ENCODE results near the gene AP4M1. TPM values are rescaled to one million over a fixed set of nuclear protein-coding genes. Genes with fewer than 3 reads are reported as not detected.
"Not testable (repeated sequence)": the region's sequence is repeated elsewhere in the genome, so short reads cannot be mapped to it uniquely, and the experiment has no call there.

The AP4M1 gene
- total RNA-seq, 1 donor from 2014 or later = 6.0 TPM

DNA sequence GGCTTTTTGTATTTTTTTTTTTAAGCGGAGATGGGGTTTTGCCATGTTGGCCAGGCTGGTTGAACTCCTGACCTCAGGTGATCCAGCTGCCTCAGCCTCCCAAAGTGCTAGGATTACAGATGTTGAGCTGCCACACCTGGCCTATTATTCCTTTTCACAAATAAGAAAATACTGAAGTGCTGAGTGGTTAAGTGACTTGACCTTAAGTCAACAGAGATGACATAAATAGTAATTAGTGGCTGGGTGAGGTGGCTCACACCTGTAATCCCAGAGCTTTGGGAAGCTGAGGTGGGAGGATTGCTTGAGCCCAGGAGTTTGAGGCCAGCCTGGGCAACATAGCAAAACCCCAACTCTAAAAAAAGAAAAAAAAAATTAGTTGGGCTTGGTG, 28.8 kb downstream of the AP4M1 start:
- not testable (repeated sequence) for DNase-seq (ENCODE audit: low spot score)

DNA sequence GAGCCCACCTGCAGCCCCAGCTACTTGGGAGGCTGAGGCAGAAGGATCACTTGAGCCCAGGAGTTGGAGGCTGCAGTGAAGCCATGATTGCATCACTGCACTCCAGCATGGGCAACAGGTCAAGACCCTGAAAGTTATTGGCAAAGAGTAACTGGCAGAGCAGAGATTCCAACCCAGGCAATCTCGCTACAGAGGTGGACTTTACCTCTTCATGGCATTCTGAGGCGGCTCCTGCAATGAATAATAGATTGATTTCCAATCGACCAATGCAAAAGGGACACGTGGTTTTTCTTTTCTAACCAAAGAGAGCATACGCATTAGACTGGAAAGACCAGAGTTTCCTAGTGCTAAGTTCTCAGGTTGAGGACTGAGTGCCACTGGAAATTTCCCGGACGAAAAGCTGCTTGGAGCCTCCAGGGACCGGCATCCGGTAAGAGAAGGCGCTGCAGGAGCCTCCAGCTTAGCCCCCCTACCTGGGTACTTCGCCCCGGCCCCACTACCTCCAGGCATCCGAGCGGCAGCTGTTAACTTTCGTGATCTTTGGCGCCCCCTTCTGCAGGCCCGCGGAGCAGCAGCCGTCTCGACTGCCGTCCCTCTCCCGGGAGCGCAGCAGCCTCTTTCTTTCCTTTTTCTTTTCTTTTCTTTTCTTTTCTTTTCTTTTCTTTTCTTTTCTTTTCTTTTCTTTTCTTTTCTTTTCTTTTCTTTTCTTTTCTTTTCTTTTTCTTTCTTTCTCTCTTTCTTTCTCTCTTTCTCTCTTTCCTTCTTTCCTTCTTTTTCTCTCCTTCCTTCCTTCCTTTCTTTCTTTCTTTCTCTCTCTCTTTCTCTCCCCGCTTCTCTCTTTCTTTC, 29.4 kb downstream of the AP4M1 start:
- peak; percentile 64 for DNase-seq (ENCODE audit: low spot score)

DNA sequence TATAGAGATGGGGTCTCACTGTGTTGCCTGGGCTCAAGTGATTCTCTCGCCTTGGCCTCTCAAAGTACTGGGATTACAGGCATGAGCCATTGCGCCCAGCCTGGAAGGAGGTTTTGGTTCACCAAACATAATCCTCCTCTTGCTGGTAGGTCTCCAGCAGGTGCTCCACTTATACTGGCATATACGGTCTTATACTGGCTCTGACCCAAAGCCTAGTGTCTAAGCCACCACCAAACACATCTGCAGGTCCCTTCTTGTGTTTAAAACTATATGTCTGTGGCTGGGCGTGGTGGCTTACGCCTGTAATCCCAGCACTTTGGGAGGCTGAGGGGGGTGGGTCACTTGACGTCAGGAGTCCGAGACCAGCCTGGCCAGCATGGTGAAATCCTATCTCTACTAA, 30.7 kb downstream of the AP4M1 start:
- DNase-seq (ENCODE audit: low spot score) = no peak

DNA sequence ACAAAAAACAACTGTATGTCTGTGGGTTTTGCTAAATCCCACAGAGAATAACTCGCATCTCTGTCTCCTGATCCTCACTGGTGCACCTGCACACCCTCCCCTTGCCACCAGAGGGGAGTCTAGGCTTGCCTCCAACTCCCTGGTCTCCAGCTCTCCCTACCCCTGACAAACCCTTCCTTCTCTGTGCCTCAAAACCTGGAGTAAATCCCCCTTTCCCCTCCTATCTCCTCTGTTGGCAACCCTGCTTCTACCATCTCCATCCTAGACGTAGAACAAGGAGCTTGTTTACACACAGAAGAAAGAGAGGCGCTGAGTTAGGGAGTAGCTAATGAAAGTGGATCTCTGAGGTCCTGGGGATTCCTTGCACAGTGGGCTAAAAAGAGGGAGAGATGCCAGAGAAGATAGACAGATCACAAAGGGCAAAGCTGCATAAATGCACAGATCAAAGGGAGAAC, 31.3 kb downstream of the AP4M1 start:
- DNase-seq (ENCODE audit: low spot score) = peak; percentile 75

DNA sequence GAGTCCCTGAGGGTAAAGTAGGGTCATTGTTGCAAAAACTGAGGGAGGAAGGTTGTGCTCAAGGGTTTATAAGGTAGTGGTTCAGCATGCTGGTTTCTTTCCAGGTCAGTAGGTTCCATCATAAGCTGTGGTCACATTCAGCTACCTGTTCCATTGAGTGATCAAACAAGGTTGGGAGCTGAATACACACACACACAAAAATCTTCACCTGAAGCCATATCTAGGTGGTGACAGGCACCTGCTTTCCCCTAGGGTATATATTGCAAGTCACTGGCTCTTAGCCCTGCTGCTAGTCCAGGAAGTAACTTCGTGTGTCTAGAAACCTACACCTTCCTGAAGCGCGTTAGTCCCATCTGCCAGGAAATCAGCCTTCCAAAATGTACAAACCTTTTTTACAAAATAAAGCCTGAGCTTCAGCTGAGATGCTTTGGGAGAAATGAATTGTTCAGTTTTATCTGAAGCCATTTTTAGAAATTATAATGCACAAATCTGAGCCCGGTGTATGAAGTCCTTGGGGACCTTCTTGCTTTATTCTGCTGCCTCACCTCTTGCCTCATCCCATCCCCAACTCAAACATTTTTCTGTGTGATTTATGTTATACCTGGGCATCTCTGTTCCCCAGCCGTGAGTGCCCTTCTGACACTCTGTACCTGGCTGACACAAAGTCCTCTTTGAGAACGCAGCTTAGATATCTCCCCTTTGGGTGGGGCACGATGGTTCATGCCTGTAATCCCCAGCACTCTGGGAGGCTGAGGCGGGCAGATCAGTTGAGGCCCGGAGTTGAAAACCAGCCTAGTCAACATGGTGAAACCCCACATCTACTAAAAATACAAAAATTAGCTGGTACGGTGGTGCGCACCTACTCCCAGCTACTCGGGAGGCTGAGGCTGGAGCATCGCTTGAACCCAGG, 36.7 kb downstream of the AP4M1 start:
- DNase-seq (ENCODE audit: low spot score) = no peak

DNA sequence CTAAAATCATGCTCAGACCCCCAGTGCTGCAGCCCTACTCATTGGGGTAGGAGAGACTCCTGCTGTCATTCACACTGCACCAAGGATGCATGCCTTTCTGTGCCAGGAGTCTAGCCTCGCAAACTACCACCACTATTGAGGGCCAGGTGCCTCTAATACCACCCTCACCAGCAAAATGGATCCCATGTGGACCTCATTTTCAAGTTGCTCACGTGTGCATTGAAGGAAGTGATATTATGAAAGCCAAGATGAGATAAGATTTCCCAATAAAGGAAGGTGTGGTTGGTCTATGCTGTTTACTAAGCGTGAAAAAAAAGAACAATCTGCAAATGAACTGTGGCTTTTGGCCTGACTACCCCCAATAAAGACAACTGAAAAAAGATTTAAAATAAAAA, 40.1 kb downstream of the AP4M1 start:
- DNase-seq (ENCODE audit: low spot score) = no peak

DNA sequence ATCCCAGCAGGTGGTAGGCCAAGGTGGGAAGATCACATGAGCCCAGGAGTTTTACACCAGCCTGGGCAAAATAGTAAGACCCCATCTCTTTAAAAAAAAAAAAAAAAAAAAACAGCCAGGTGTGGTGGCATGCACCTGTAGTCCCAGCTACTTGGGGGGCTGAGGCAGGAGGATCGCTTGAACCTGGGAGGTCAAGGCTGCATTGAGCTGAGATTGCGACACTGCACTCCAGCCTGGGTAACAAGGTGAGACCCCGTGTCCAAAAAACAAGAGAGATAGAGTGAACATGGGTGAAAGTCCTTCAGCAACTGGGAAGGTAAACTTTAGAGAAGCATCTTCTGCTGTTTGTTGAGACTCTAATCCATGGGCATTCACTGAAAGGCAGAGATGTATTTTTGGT, 41.0 kb downstream of the AP4M1 start:
- DNase-seq (ENCODE audit: low spot score) = no peak

DNA sequence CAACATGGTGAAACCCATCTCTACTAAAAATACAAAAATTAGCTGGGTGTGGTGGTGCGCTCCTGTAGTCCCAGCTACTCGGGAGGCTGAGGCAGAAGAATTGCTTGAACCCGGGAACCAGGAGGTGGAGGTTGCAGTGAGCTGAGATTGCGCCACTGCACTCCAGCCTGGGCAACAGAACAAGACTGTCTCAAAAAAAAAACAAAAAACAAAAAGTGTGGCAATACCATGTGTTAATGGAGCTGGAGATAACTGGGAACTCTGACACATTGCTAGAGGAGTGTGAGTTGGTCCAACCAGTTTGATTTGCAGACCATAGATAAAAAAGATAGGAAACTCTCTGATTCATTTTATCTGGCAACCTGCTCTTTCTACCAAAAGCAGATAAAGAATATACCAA, 44.9 kb downstream of the AP4M1 start:
- DNase-seq (ENCODE audit: low spot score) = not testable (repeated sequence)

DNA sequence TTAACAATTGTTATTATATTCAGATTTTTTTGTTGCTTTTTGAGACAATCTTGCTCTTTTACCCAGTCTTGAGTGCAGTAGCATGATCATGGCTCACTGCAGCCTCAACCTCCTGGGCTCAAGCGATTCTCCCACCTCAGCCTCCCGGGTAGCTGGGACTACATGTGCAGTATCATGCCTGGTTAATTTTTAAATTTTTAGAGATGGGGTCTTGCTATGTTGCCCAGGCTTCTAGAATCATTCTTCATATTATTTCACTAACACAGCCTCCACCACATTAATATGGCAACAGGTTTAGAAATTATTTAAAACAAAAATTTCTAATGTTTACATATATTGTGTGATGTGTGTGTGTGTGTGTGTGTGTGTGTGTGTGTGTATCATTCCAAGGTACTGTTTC, 45.8 kb downstream of the AP4M1 start:
- DNase-seq (ENCODE audit: low spot score) = no peak

DNA sequence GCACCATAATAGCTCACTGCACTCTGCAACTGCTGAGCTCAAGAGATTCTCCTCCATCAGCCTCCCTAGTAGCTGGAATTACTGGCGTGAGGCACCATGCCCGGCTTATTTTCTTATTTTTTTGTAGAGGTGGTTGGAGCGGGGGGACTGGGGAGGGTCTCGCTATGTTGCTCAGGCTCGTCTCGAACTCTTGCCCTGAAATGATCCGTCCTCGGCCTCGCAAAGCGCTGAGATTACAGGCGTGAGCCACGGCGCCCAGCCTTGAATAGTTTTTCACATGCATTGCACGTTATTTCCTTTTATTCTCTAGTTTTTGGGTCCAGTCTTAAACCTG, 46.7 kb downstream of the AP4M1 start:
- DNase-seq (ENCODE audit: low spot score) = no peak

DNA sequence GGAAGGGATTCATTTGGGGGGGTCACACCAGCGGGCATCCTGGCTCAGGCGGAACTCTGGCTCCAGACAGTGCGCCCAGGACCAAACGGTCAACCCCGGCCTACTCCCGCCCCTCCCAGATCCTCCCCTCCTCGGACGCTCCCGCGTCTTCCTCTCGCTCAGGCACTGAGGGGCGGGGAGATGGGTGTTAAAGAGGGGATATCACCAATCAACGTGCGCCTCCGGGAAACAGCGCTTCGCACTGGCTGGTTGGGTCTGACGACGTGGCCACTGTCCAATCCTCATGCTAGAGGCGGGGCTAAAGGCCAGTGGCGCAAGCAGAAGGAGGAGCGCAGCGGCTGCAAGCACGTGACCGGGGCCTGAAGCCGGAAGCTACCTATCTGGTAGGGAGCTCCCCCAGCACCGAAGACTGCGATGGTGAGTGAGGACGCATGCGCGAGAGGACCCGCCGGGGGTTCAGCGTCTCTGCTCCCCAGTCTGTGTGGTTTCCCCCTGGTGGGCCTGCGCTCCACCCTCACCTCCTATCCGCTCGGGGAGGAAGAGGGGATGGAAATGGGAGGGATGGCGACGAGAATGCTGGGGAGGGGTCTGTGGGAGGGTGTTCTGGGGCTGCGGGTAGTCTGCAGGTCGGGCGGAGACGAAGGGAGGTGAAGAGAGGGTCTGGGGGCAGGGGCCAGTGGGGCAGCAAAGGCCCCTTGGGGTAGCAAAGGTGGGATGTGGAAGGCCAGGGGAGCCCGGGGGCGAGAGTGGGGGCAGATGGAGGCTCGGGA, 47.3 kb downstream of the AP4M1 start, which contains the start of gene LAMTOR4:
Gene LAMTOR4, plus strand, starts transcription at position 360 of the 770 bp plus-strand sequence. Its CDS starts 55 bp downstream, at position 415.
- peak; percentile 100 for DNase-seq (ENCODE audit: low spot score)

DNA sequence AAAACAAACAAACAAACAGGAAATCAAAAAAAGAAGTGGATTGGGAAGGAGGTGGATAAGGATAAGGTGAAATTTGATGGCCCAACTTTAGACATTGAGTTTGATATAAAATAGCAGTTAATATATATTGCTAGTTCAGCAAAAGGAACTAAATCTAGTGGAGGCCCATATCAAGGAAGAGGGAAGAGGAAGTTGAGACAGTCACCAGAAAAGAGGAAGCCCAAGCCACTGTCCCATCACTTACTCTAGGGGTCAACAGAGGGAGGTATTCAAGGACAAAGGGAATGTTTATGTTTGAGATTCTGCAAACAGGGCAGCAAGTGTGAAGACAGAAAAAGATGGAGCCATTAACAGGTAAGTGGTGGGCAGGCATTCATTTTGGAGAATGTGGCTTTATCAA, 51.0 kb downstream of the AP4M1 start:
- no peak for DNase-seq (ENCODE audit: low spot score)

DNA sequence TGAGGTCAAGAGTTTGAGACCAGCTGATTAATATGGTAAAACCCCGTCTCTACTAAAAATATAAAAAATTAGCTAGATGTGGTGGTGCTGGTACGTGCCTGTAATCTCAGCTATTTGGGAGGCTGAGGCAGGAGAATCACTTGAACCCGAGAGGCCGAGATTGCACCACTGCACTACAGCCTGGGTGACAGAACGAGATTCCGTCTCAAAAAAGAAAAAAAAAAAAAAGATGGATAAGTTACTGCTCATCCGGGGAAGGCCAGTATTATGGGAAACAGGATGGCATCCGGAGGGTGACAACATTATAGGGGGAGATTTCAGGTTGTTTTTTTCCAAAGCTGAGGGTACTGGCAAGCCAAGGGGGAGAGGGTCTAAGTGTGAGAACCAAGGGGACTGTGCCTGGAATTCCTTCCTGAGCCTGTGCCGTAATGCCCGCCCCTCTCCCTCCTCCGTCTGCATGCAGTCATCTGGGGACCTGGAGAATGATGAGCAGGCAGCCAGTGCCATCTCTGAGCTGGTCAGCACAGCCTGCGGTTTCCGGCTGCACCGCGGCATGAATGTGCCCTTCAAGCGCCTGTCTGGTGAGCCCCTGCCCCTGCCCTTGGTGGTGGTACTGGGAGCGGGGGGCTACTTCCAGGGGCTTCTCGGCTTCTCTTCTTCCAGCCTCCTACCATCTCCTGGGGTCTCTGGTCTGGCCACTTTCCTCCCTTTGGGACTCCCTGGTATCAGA, 51.7 kb downstream of the AP4M1 start:
- no peak for DNase-seq (ENCODE audit: low spot score)

DNA sequence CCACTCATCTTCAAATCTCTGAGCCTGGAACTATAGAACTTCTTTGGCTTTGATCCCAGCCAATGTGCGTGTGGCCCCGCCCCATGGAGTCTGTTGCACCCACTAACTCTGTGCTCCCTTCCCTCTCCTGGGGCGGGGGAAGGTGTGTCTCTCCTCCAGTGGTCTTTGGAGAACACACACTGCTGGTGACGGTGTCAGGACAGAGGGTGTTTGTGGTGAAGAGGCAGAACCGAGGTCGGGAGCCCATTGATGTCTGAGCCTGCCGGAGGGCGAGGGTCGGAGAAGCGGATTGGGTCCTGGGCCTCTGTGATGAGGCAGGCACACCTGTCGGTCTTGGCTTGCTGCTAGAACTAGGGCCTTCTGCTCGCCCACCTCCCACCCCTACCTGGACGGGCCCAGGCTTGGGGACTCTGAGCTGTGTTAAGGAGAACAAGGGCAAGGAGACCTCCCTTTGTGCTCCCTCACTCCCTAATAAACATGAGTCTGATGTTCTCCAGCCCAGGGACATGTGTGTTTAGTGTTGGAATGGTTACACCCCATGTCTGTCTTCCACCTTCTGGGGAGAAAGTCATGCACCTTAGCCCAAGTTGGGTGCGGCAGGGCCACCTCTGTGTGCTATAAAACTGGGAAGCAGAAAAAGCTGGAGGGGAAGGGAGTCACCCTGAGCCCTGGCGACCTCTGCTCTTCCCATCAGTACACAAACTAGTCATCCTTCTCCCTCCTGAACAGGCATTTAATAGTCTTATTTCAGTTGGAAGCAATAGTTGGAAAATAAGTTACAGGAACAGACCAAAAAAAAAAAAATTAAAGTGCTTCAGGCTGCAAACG, 52.5 kb downstream of the AP4M1 start:
- no peak for DNase-seq (ENCODE audit: low spot score)

DNA sequence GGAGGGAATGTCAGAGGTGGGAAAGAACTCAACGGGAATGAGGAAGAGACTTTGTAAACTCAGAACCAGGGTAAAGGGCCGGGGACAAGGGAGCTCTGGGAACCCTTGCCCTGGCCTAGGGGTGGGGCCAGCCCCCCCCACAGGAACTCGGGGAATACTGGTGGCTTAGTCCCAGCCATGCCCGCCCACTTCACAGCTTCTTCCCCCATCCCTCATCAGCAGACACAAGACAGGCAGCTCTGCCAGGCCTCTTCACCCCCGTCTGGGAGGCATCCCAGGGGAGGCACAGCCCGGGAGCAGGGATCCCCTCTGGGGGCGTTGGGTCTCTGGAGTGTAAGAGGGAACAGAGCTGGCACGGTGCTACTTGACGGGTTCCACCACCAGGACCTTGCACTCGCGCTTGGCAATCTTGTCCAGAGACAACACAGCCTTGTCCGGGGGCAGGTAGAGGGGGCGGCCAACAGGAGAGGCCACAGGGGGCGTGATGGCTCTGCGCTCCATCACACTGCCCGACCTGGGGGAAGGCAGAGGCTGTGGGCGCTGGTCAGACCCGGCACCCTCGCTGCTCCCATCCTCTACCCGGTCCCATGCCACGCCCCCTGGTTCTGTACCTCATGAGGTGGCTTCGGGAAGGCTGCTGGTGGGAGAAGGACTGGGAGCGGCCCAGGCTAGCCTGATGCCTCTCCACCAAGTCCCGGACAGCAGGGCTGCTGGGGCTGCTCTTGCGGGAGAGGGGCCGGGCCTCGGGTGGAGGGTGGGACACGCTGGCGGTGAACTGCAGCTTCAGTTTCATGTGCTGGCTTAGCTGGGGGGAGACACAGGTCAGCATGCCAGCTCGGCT, 53.4 kb downstream of the AP4M1 start:
- no peak for DNase-seq (ENCODE audit: low spot score)

DNA sequence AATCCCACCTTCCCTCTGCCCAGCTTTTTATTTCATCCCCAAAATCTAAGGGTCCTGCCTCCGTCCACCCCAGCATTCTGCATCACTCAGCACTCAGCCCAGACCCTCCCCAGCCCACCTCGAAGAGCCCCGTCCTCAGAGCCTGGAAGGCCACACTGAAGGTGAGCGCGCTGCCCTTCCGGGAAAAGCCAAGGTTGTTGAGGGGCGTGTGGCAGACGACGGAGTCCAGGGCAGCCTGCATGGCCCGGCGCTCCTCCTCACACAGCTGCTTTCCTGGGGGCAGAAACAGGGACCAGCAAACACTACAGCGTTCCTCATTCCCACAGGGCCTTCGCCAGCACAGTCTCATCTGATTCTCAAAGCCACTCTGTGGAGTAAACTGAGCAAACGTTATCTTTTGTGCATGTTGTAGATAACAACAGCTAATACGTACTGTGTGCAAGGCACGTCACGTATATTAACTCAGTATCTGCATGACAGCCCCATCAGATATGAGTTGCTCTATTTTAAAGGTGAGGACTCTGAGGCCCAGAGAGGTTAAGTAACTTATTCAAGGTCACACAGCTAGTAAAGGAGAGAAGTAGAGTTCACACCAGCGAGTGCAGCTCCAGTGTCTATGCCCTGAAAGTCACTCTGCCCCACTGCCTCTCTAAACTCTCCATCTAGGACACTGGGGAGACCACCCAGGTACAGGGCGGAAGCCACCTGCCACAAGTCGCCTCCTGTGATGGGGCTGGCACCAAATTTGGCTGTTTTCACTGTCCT, 54.3 kb downstream of the AP4M1 start:
- no peak for DNase-seq (ENCODE audit: low spot score)

DNA sequence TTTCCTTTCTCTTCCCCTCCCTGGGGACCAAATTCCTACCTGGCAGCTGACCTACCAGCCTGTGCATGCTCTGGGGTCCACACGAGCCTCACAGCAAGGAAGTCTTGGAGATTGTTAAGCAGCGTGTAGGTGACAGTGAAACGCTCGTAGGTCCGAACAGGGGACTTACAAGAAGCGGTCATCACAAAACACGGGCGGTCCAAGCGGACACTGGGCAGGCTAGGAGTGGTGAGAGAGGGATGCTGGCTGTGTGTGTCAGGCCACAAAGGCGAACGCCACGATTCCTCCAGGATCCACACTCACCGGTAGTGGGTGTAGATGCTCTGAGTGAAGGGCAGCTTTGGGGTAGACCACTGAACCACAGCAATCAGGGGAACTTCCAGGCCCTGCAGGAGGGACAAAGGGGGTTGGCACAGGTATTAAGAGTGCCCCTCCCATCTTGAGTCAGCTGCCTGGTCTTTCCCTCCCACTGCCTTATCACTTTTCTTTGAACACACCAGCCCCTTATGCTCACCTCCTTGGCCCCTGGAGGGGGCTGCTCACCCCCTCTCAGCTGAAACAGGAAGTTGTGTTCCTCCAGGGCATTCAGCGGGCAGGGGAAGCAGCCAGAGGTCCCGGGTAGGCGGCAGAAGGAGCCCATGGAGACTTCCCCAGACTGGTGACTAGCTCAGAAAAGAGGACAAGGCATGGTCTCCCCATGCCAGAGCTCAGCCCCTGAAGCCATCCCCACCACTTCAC, 55.1 kb downstream of the AP4M1 start:
- DNase-seq (ENCODE audit: low spot score) = no peak

DNA sequence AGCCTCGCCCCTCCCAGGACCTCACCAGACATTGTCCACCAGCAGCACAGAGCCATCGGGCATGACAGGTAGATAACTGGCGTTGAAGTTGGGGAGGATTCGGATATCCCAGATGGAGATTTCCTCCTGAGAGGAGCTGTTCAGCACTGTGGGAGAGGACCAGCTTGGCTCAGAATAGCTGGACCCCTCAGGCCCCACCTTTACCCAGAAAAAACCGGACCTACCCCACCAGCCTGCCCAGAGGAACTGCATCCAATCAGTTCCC, 55.6 kb downstream of the AP4M1 start:
- no peak for DNase-seq (ENCODE audit: low spot score)

All from umbilical cord (tissue), 2 donors.